GM12878 (cell line): Measurements from ENCODE around the gene IL22RA2. TPM values are rescaled to one million over a fixed set of nuclear protein-coding genes. Genes with fewer than 3 reads are reported as not detected.

Source experiments
- BRCA1 ChIP-seq: IDR thresholded peaks from 2 replicates; pipeline ENCODE4 v1.6.1; 2011; ENCODE audit warnings: low read depth, low read length, improper control_type of control experiment
- CBFB ChIP-seq: IDR thresholded peaks from 2 replicates; pipeline ENCODE4 v1.6.1; 2016; ENCODE audit warnings: antibody characterized with exemption, low read depth
- CEBPZ ChIP-seq: fragments of 150-350 bp; IDR thresholded peaks from 2 replicates; pipeline ENCODE4 v1.6.1; 2016; ENCODE audit warnings: low read depth, low read length
- CREB1 ChIP-seq: IDR thresholded peaks from 2 replicates; pipeline ENCODE4 v1.6.1; 2012; ENCODE audit warnings: low read depth, mild to moderate bottlenecking, inconsistent platforms
- E2F4 ChIP-seq: IDR thresholded peaks from 2 replicates; pipeline ENCODE4 v1.6.1; 2012; ENCODE audit warnings: low read depth, low read length, improper control_type of control experiment
- E2F8 ChIP-seq: fragments of 450-650 bp; IDR thresholded peaks from 2 replicates; pipeline ENCODE4 v1.6.1; 2018; ENCODE audit warnings: mild to moderate bottlenecking, low read depth, moderate library complexity; ENCODE audit not compliant: partially characterized antibody
- EED ChIP-seq: sonication (generic); IDR thresholded peaks from 2 replicates; pipeline ENCODE4 v1.6.1; 2016; ENCODE audit warnings: antibody characterized with exemption, low read depth
- EZH2 ChIP-seq: IDR thresholded peaks from 2 replicates; pipeline ENCODE4 v1.6.1; 2012; ENCODE audit warnings: low read depth, mild to moderate bottlenecking, control low read depth, inconsistent platforms, low read length, borderline replicate concordance; ENCODE audit not compliant: control insufficient read depth
- HDGF ChIP-seq: fragments of 450-650 bp; IDR thresholded peaks from 2 replicates; pipeline ENCODE4 v1.6.1; 2016; ENCODE audit warnings: antibody characterized with exemption
- KAT2A ChIP-seq: conservative IDR thresholded peaks from 2 replicates; pipeline ENCODE4 v1.6.1; 2011; ENCODE audit warnings: low read depth, low read length; ENCODE audit not compliant: control insufficient read depth
- KDM1A ChIP-seq: fragments of 200-600 bp; sonication (generic); IDR thresholded peaks from 2 replicates; pipeline ENCODE4 v1.6.1; 2016; ENCODE audit warnings: borderline replicate concordance
- MEF2A ChIP-seq: IDR thresholded peaks from 2 replicates; pipeline ENCODE4 v1.6.1; 2011; ENCODE audit warnings: low read depth, mild to moderate bottlenecking, low read length, moderate library complexity; ENCODE audit not compliant: insufficient read depth
- RCOR1 ChIP-seq: conservative IDR thresholded peaks from 2 replicates; pipeline ENCODE4 v1.6.1; 2012; ENCODE audit warnings: low read depth, low read length, improper control_type of control experiment
- RFX5 ChIP-seq: IDR thresholded peaks from 2 replicates; pipeline ENCODE4 v1.6.1; 2011; ENCODE audit warnings: low read depth, low read length, improper control_type of control experiment
- SIN3A ChIP-seq: IDR thresholded peaks from 2 replicates; pipeline ENCODE4 v1.6.1; 2012; ENCODE audit warnings: low read depth, low read length, improper control_type of control experiment
- SREBF1 ChIP-seq: IDR thresholded peaks from 2 replicates; pipeline ENCODE4 v1.6.1; 2012; ENCODE audit warnings: mild to moderate bottlenecking, low read length
- SREBF2 ChIP-seq: IDR thresholded peaks from 2 replicates; pipeline ENCODE4 v1.6.1; 2012; ENCODE audit warnings: mild to moderate bottlenecking, low read length
- SUZ12 ChIP-seq: fragments of 200-600 bp; sonication (generic); IDR thresholded peaks from one replicate; pipeline ENCODE4 v1.6.1; 2018; ENCODE audit warnings: antibody characterized with exemption, mild to moderate bottlenecking; ENCODE audit not compliant: unreplicated experiment
- ZNF217 ChIP-seq: fragments of 450-650 bp; IDR thresholded peaks from 2 replicates; pipeline ENCODE4 v1.6.1; 2017; ENCODE audit warnings: antibody characterized with exemption, mild to moderate bottlenecking
- ZNF687 ChIP-seq: fragments of 450-650 bp; IDR thresholded peaks from 2 replicates; pipeline ENCODE4 v1.6.1; 2017; ENCODE audit warnings: mild to moderate bottlenecking, moderate library complexity
- polyA plus RNA-seq, 11 experiments: library from polyadenylated mRNA; depleted of rRNA in 4 of 11; unstranded in 6 of 11; stranded (reverse) in 5 of 11; fragments of >200 nt; fragmentation: Nextera tagmentation in 4 of 11; fragmentation: Illumina TruSeq in 1 of 11; extraction: Ambion mirVana in 4 of 11; extraction: Trizol in 1 of 11; gene quantifications; 1 replicate in 1 of 11; 2 replicates in 10 of 11; pipeline versions ENCODE4 v1.2.1 to v1.2.3, GENCODE V29; 2011 to 2016; ENCODE audit warnings: inconsistent platforms in 2 of 11, missing spikeins in 2 of 11, low read depth in 1 of 11
- total RNA-seq, 4 experiments: library from RNA; depleted of rRNA in 3 of 4; stranded (reverse); fragments of >200 nt in 3 of 4; fragmentation: Illumina TruSeq in 1 of 4; extraction: Trizol in 1 of 4; gene quantifications; 2 replicates each; pipeline versions ENCODE4 v1.2.1 to v1.2.3, GENCODE V29; 2013 to 2021

Gene IL22RA2
- total and polyA plus RNA-seq, 10 of the 15 experiments (the other 5 are each of a cell fraction or from before 2014, with no cell fraction given): 0.05 to 0.22 (median 0.09) TPM; not detected in 3

- no peak for TF ChIP-seq CBFB
- TF ChIP-seq MEF2A: no peak
- peak; percentile 38; the same call in 1 of the 2 replicates for TF ChIP-seq ZNF687
- TF ChIP-seq ZNF217: no peak
- TF ChIP-seq SIN3A: no peak
- TF ChIP-seq CEBPZ: no peak
- no peak for TF ChIP-seq BRCA1
- TF ChIP-seq RCOR1: no peak
- no peak for TF ChIP-seq CREB1
- no peak for TF ChIP-seq KDM1A
- TF ChIP-seq SREBF1: no peak
- TF ChIP-seq EED: no peak
- no peak for TF ChIP-seq HDGF
- no peak for TF ChIP-seq SUZ12
- no peak for TF ChIP-seq E2F4
- TF ChIP-seq EZH2: no peak
- no peak for TF ChIP-seq SREBF2
- TF ChIP-seq E2F8: no peak
- TF ChIP-seq RFX5: no peak
- TF ChIP-seq KAT2A: no peak
These were observed 68.5 kb downstream of the IL22RA2 start (continued) for GRCh38 chr6:137104926-137105325.
